Cardiac fibroblast (primary cell): ENCODE measurements around the gene SH3RF3.

ENCODE experiments used
- DNase-seq, 2 donors: peaks; one replicate each; pipeline versions ENCODE4 v3.0.0 to v3.0.0-alpha.2; 2010; ENCODE audit warnings: low read depth in 2 of 2
- H3K4me3 ChIP-seq, 2 donors: replicated peaks in 1 of 2; 1 replicate in 1 of 2; 2 replicates in 1 of 2; pipeline ENCODE4 v1.5.1; 2011; ENCODE audit warnings: low read depth in 2 of 2, low read length in 2 of 2, mild to moderate bottlenecking in 2 of 2, moderate library complexity in 1 of 2
- CTCF ChIP-seq: IDR thresholded peaks from one replicate; pipeline ENCODE4 v1.5.1; 2011; ENCODE audit warnings: low read depth, mild to moderate bottlenecking, low read length, inconsistent platforms

SH3RF3 gene

GRCh38 chr2:109422071-109422757, 293.2 kb downstream of the SH3RF3 start:
- H3K4me3 ChIP-seq = no peak overlapping the region
- no peak for DNase-seq
- no peak for TF ChIP-seq CTCF

GRCh38 chr2:109422758-109423500, 293.9 kb downstream of the SH3RF3 start:
- H3K4me3 ChIP-seq = no peak overlapping the region
- DNase-seq = no peak
- TF ChIP-seq CTCF = no peak

GRCh38 chr2:109423556-109424359, 294.8 kb downstream of the SH3RF3 start:
- no peak overlapping the region for H3K4me3 ChIP-seq
- TF ChIP-seq CTCF = no peak
- DNase-seq = no peak

GRCh38 chr2:109425411-109425810, 296.4 kb downstream of the SH3RF3 start:
- DNase-seq = no peak
- TF ChIP-seq CTCF = no peak
- no peak overlapping the region for H3K4me3 ChIP-seq

- no peak for DNase-seq
- H3K4me3 ChIP-seq = no peak overlapping the region
- TF ChIP-seq CTCF = no peak
These were observed 298.7 kb downstream of the SH3RF3 start for GRCh38 chr2:109427661-109428091.

GRCh38 chr2:109428281-109428680, 299.3 kb downstream of the SH3RF3 start:
- DNase-seq = no peak
- no peak for TF ChIP-seq CTCF
- no peak overlapping the region for H3K4me3 ChIP-seq
